WERI-Rb-1 (cell line): ENCODE data around the gene CHST11.

Experiments
- DNase-seq: peaks from one replicate; pipeline ENCODE4 v3.0.0-alpha.2; 2020
- H3K27ac ChIP-seq: fragments of 250-450 bp; sonication (Bioruptor Pico); 2 replicates; pipeline ENCODE4 v1.5.1; 2020; ENCODE audit warnings: mild to moderate bottlenecking, moderate library complexity
- H3K27me3 ChIP-seq: fragments of 250-450 bp; sonication (Bioruptor Pico); 2 replicates; pipeline ENCODE4 v1.5.1; 2021; ENCODE audit warnings: mild to moderate bottlenecking, low read depth, moderate library complexity; ENCODE audit not compliant: insufficient read depth, severe bottlenecking
- H3K36me3 ChIP-seq: fragments of 250-450 bp; sonication (Bioruptor Pico); 2 replicates; pipeline ENCODE4 v1.5.1; 2020; ENCODE audit warnings: mild to moderate bottlenecking, moderate library complexity
- H3K4me3 ChIP-seq: 2 replicates; pipeline ENCODE4 v1.5.1; 2011; ENCODE audit warnings: low read depth, mild to moderate bottlenecking, control low read depth, low read length
- H3K9me3 ChIP-seq: fragments of 250-450 bp; sonication (Bioruptor Pico); 2 replicates; pipeline ENCODE4 v1.5.1; 2021; ENCODE audit warnings: mild to moderate bottlenecking, moderate library complexity; ENCODE audit not compliant: severe bottlenecking
- TF ChIP-seq, protein P1 (sequence below): IDR thresholded peaks from 2 replicates; pipeline ENCODE4 v1.5.1; 2011; ENCODE audit warnings: low read depth, mild to moderate bottlenecking, control low read depth, inconsistent platforms, low read length

CHST11 gene

GRCh38 chr12:104720339-104721038 is 263.7 kb downstream of the CHST11 start:
- Histone ChIP-seq H3K9me3 (no peaks in the 10 kb centered on the region), H3K36me3 (no peaks in the 10 kb centered on the region), H3K27ac (no peak overlapping the region), H3K27me3 (no peaks in the 10 kb centered on the region), H3K4me3 (no peak overlapping the region)
- TF ChIP-seq, protein P1, sequence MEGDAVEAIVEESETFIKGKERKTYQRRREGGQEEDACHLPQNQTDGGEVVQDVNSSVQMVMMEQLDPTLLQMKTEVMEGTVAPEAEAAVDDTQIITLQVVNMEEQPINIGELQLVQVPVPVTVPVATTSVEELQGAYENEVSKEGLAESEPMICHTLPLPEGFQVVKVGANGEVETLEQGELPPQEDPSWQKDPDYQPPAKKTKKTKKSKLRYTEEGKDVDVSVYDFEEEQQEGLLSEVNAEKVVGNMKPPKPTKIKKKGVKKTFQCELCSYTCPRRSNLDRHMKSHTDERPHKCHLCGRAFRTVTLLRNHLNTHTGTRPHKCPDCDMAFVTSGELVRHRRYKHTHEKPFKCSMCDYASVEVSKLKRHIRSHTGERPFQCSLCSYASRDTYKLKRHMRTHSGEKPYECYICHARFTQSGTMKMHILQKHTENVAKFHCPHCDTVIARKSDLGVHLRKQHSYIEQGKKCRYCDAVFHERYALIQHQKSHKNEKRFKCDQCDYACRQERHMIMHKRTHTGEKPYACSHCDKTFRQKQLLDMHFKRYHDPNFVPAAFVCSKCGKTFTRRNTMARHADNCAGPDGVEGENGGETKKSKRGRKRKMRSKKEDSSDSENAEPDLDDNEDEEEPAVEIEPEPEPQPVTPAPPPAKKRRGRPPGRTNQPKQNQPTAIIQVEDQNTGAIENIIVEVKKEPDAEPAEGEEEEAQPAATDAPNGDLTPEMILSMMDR: no peak
- DNase-seq: no peak

GRCh38 chr12:104721039-104721405 is 264.3 kb downstream of the CHST11 start:
- no peak for DNase-seq
- Histone ChIP-seq H3K9me3 (no peaks in the 10 kb centered on the region), H3K27ac (no peak overlapping the region), H3K27me3 (no peaks in the 10 kb centered on the region), H3K4me3 (no peak overlapping the region), H3K36me3 (no peaks in the 10 kb centered on the region)
- TF ChIP-seq, protein P1: no peak

DNA sequence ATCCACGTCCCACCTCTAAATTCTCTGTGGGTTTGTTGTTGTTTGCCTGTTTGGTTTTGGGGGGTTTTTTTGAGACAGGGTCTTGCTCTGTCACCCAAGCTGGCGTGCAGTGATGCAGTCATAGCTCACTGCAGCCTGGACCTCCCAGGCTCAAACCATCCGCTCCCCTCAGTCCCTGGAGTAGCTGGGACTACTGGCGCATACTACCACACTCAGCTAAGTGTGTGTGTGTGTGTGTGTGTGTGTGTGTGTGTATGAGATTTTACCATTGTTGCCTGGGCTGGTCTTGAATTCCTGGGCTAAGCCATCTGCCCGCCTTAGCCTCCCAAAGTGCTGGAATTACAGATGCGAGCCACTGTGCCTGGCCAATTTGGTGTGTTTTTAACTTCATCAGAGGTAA is 265.2 kb downstream of the CHST11 start:
- Histone ChIP-seq H3K36me3 (no peaks in the 10 kb centered on the region), H3K27me3 (no peaks in the 10 kb centered on the region), H3K27ac (no peak overlapping the region), H3K9me3 (no peaks in the 10 kb centered on the region), H3K4me3 (no peak overlapping the region)
- no peak for DNase-seq
- TF ChIP-seq, protein P1: no peak

DNA sequence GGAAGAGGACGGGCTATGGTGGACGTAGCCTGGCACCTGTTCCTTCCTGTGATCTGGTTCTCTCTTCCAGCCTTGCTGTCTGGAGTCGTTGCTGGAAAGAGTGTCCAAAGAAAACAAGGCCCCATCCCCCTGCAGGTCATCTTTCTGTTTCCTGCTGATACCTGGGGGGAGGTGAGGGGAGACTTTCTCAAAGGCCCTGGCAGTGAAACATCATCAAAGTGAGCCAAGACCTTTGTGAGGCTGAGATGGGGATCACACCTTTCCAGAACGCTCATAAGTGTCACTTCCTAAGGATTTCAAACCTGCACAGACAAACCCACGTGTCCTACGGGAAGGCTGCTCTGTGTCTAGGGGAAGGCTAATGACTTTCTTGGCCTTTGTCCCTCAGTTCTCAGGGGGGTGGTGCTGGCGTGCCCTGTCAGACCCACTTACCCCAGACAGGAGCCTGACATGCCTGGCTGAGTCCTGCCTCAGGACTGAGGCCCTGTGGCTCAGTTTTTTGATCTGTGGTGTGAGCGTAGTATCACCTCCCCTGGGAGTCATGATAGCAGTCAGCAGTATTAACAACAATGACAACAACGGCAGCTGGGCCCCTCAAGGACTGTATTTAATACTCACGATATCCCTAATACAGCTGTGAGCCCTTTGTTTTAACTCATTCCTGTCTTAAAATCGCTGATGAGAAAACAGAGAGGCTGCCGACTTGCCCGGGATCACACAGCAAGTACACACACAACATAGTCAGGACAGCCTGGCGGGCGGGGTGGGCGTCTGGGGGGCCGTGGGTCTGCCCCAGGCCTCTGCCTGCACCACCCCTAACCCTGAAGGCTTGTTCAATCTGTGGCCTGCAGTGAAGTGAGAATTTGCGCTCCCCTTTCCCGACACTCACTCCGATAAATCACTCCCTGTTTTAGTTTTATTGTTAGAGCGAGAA is 266.1 kb downstream of the CHST11 start:
- no peaks in the 10 kb centered on the region for H3K27me3 ChIP-seq
- no peaks in the 10 kb centered on the region for H3K36me3 ChIP-seq
- DNase-seq: no peak
- no peak overlapping the region for H3K27ac ChIP-seq
- H3K9me3 ChIP-seq: no peaks in the 10 kb centered on the region
- H3K4me3 ChIP-seq: no peak overlapping the region
- TF ChIP-seq, protein P1: no peak

- no peaks in the 10 kb centered on the region for H3K27me3 ChIP-seq
- H3K9me3 ChIP-seq: no peaks in the 10 kb centered on the region
- H3K27ac ChIP-seq: no peak overlapping the region
- H3K4me3 ChIP-seq: no peak overlapping the region
- DNase-seq: no peak
- no peaks in the 10 kb centered on the region for H3K36me3 ChIP-seq
- TF ChIP-seq, protein P1: no peak
Observed at GRCh38 chr12:104723895-104724294, 267.1 kb downstream of the CHST11 start.
